HG02610 (cell line): ENCODE results near the gene ABCC4.
"Not testable (repeated sequence)": the region's sequence is repeated elsewhere in the genome, so short reads cannot be mapped to it uniquely, and the experiment has no call there.

Experiments
- ATAC-seq: cut with Tn5 transposase; IDR thresholded peaks from one replicate; pipeline ENCODE4 v1.9.1; 2021; ENCODE audit warnings: mild to moderate bottlenecking, moderate library complexity; ENCODE audit not compliant: unreplicated experiment

ABCC4 gene

GRCh38 chr13:95201814-95202651, 99.2 kb downstream of the ABCC4 start:
- no peak for ATAC-seq

GRCh38 chr13:95200386-95200957, 100.8 kb downstream of the ABCC4 start:
- not testable (repeated sequence) for ATAC-seq

- ATAC-seq, result no peak
These were observed 101.4 kb downstream of the ABCC4 start for GRCh38 chr13:95199896-95200295.

- ATAC-seq, result not testable (repeated sequence)
These were observed 102.6 kb downstream of the ABCC4 start for GRCh38 chr13:95198606-95199005.

- no peak for ATAC-seq
These were observed 103.7 kb downstream of the ABCC4 start for GRCh38 chr13:95197548-95197947.

- ATAC-seq, result no peak
These were observed 106.1 kb downstream of the ABCC4 start for GRCh38 chr13:95195146-95195545.

DNA sequence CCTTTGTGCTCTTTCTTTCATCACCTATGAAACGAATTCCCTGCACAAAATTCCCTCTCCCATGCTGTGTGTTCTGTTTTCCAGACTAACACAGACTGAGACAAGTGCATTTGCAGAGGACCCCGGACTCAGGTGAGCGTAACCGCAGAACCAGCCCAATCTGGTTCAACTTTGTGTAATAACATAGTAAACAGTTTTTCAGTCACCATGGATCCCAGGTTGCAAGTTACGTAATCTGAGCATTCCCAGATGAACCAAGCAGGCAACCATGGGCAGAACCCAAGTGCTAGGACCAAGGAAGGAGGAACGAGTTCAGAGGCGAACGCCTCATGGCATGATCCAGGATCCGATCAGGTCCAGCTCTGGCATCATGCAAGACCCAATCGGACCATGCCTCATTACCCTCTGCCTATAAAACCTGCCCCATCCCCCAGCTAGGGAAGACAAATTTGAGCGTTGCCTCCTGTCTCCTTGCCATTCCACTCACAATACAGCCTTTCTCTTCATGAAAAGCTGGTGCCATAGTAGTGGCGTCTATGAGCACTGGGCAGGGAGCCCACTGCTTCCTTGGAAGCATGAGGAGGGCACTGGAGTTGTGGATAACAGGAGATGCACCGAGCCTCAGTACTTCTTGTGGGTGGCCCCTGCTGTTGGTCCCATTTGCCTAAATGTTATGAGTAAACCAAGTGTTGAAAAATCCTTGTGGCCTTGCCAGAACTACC, 107.6 kb downstream of the ABCC4 start:
- no peak for ATAC-seq

DNA sequence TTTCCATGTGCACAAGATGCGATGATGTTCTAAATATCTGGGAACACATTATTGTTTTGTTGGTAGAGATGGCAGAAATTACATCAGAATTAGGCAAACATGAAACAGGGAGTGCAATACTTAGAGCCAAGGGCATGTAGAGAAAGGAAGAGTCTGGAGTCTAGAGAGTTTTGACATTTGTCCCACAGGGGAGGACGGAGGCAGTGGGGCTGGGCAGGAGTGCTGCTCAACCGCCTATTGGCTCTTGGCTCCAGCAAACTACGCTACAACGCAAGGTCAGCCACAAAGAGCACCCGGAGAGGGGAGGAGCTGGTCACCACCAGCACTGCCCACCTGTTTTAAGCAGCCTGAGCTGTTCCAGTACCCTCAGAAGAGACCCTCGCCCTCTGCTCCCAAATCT, 108.3 kb downstream of the ABCC4 start:
- ATAC-seq, result no peak

DNA sequence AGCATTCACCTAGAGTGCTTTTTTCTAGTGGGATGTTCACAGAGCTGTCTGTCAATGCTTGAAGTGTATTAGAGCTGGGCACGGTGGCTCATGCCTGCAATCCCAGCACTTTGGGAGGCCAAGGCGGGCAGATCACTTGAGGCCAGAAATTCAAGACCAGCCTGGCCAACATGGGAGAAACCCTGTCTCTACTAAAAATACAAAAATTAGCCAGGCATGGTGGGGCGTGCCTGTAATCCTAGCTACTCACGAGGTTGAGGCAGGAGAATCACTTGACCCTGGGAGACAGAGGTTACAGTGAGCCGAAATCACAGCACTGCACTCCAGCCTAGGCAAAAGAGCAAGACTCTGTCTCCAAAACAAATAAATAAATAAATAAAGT, 108.7 kb downstream of the ABCC4 start:
- ATAC-seq, result not testable (repeated sequence)

DNA sequence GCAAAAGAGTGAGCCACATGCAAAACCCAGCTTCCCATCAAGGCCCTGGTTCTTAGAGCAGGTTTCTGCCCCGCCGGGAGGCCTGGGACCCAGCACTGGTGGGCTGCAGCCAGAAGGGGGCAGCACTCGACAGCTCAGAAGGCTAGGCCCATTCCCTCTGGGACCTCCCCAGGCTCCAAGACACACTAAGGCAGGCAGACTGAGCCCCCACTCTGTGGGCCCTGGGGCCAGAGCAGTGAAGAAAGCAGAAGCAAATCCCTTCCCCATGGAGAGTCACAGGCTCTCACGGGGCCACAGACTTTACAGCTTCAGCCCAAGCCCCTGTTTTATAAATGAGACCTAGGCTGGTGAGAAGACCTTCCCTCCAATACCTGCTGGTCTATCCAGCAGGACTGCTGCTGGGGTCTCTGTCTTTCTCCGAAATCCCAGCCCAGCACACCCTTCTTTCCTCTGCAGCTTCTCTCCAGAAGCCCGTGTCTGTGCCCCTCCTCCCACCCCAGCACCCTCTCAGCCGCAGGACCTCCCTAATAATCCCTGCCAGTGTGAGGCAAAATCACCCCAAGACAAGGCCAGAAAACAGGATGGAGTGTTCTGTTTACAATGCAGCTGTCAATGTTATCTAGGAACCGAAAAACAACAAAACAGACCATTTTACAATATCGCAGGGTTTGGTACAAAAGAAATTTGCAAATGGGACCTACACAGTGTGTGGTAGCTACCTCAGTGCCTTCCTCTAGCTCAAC, 109.3 kb downstream of the ABCC4 start:
- ATAC-seq, result peak; percentile 94

- no peak for ATAC-seq
These were observed 113.1 kb downstream of the ABCC4 start for GRCh38 chr13:95188128-95188527.

DNA sequence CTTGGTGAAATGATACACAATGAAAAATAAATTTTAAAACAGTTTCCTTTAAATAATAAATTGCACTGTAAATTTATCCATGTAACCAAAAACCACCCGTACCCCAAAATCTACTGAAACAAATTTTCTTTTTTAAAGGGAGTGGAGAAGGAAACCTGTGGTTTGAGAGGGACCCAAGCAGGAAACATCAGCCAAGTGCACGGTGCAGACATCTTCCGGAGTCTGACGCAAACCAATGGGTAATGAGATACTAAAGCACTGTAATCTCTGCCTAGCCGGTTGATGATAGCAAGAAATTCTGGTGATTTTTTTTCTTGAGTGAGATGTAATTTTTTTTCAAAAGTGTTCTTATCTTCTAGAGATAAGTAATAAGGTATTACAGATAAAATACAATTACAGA, 115.4 kb downstream of the ABCC4 start:
- ATAC-seq, result peak; percentile 28

DNA sequence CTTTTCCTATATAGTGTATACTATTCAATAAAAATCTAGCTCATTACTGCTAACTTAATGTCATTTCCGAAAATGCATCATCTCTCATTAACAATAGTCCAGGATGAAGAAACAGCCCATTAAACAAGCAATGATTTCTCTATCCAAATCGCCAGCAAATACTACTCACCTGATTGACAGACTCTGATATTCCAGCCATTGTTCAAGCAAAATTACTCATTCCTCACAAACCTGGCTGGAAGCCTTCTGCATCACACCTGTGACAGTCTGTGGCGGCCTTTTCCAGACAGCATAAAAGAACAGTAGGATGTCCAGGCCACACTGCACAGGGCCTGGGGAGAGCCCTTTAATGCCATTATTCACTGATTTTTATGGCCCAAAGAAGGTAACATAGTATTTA, 115.9 kb downstream of the ABCC4 start:
- no peak for ATAC-seq

GRCh38 chr13:95184317-95184716, 116.9 kb downstream of the ABCC4 start:
- peak; percentile 41 for ATAC-seq

DNA sequence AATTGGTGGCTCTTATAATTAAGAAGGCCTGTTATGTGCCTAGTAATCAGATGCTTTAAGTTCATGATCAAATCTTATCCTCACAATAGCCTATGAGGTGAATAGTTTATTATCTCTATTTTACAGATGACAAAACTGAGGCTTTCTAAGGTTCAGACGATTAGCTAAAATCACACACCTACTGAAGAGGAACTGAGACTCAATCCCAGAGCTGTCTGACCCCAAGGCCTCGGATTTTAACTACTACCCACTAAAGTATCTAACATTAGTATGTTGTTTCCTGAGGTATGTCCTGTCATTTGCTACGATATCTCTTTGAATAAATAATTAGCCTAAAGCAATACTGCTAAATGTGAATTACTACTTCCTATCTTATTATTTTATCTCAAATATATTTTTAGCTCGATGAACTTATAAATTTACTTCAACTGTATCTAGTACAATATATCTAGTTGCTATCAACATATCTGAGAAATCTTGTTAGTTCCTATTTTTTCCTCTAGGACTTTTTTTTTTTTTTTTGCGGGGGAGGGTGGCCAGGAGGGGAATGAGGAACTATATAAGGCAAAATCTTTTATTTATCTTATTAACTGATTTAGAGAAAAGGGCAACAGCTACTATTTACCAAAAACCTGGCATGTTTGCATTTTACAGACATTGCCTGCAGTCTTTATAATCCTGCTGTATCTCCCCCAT, 118.5 kb downstream of the ABCC4 start:
- peak; percentile 19 for ATAC-seq

- peak; percentile 74 for ATAC-seq
These were observed 119.7 kb downstream of the ABCC4 start for GRCh38 chr13:95181586-95181985.

DNA sequence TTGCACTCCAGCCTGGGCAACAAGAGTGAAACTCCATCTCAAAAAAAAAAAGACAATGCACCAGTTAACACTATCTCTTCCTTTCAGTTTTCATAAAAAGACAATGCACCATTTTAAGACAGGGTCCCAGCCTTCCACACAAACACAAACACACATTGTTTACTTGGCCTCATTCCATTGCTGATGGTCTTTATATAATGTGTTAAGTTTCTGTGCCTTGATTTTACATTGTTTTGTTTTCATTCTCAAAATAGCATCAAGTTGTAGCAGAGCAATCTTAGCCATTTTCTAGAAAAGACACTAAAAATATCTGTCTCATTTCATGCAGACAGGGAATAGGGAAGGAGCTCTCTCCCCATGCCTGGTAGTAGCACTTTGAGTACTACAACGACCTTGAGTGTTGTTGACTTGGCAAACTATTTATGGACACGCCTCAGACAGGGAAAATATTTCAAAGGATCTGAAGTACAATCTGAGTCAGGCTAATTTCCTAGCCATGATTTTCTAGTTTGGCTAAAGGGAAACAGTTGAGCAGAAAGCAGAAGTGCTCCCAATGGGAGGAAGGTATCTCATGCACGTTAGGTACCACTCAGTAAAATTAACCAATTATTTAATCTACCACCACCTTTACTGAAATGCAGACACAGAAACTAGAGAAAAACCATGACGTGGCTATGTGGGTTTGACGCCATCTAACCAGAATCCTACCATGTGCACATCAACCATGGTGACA, 120.6 kb downstream of the ABCC4 start:
- ATAC-seq, result no peak

DNA sequence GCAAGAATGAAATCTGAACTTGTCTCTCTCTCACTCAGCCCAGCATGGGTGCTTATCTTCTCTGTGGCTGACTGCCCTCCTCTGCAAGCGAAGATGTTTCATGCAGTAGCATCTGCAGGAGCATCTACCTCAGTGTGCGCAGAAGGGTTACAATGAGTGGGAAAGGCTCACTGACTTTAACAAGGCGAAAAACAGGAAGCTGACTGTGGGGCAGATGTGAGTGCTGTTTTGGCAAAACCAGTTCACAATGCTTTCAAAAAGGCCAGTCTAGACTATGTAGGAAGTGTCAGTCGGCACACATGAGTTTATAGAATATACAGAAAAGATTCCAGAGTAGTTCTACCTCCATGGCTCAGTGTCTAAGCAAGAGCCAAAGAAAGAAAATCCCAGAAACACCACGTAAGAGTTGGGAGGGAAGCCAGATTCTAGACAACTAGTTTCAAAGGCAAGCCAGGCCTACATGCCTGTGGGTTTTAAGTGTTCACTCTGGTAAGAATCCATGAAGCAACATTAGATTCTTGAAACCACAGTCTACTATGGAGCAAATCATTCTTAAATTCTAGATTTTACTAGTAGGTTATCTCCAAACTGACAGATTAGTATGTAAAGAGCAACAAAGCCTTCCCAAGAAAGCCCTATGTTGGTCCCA, 124.5 kb downstream of the ABCC4 start:
- ATAC-seq, result no peak

DNA sequence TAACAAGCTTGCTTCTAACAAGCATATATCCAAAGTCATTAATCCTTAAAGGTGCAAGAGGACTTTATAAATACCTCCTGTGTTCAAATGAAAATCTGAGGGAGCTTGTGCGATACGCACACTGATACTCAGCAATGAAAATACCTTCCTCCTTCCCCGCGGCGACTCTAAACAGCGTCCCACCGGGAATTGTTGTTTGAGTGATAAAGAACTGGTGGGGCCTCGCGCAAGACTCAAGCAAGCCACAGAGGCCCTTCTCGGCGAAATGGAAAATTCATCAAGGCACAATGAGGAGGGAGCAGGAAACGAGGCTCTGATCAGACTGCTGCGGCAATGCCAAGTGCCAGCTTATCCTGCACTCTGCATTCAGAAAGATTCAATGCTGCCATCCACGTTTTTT, 126.7 kb downstream of the ABCC4 start:
- no peak for ATAC-seq
